Measurements from ENCODE around the gene GALNT17. TPM values are rescaled to one million over a fixed set of nuclear protein-coding genes. Genes with fewer than 3 reads are reported as not detected.

Gene GALNT17
- total RNA-seq, 1 donor: 0.18 TPM

DNA sequence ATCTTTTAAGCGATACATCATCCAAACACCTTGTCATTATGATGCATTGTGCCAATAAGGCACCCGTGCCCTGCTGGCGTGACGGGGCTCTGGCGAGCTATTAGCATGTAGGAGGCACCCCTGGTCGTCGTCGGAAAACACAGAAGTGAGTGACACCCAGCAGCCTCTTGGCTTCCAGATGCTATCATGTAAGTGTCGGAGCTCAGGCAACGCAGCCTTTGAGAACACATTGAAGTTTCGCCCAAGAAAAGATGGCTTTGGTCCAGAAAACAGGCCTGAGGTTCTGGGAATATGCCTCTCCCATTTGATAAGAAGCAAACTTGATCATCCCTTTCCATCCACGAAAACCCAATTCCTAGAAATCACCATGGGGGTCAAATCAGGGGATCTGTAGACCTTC is 555.3 kb downstream of the GALNT17 start:
- no peak for DNase-seq (ENCODE audit: low read depth)
- H3K4me3 ChIP-seq (ENCODE audit: low read depth, low read length): no peak overlapping the region
- TF ChIP-seq, protein P1, sequence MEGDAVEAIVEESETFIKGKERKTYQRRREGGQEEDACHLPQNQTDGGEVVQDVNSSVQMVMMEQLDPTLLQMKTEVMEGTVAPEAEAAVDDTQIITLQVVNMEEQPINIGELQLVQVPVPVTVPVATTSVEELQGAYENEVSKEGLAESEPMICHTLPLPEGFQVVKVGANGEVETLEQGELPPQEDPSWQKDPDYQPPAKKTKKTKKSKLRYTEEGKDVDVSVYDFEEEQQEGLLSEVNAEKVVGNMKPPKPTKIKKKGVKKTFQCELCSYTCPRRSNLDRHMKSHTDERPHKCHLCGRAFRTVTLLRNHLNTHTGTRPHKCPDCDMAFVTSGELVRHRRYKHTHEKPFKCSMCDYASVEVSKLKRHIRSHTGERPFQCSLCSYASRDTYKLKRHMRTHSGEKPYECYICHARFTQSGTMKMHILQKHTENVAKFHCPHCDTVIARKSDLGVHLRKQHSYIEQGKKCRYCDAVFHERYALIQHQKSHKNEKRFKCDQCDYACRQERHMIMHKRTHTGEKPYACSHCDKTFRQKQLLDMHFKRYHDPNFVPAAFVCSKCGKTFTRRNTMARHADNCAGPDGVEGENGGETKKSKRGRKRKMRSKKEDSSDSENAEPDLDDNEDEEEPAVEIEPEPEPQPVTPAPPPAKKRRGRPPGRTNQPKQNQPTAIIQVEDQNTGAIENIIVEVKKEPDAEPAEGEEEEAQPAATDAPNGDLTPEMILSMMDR (IDR thresholded peaks at IDR 0.05; ENCODE audit: insufficient read depth, low read length): no peak

DNA sequence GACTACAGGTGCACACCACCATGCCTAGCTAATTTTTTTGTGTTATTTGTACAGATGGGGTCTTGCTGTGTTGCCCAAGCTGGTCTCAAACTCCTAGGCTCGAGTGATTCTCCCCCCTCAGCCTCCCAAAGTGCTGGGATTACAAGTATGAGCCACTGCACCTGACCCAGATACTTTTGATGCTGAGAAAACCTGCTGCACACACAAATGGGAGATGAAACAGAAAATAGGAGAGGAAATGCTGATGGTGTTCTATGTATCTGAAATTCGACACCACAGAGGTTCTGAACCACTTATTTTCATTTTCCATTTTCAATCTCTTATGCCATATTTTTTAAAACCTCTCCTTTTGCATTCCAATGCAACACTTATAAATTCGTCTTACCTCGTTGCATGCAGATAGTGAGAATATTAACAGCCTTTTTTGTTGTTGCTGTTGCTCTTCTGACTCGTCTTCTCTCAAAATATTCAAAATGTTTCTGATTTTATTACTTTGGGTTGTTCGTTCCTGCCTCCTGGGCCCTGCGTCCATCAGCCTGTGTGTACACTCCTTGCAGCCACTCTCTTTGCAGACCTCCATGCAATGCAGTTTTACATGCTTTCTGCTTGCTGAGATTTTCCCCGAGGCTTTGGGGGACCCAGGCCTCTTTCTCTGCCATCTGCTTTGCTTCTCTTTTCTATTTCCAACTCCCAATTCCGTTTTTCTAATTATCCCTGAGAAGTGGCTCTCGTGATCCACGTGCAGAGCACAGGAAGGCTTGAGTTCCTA is 556.1 kb downstream of the GALNT17 start:
- DNase-seq (ENCODE audit: low read depth): no peak
- TF ChIP-seq, protein P1 (IDR thresholded peaks at IDR 0.05; ENCODE audit: insufficient read depth, low read length): no peak
- H3K4me3 ChIP-seq (ENCODE audit: low read depth, low read length): no peak overlapping the region

DNA sequence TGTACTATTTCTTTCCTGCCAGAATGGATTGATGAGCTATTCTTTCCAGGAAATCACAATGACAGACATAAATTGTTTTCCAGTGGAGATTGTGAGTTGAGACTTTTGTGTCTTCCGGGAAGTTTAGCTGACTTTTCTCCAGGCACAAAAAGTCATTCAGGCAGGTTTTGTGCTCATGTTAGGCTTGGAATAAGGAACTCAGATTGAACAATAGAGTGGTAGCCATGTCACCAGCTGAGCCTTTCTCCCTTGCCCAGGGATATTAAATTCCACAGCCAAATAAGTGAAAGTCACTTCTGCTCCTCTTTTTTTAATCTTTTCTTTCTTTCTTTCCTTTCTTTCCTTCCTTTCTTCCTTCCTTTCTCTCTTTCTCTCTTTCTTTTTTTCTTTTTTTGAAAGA is 559.6 kb downstream of the GALNT17 start:
- no peak for DNase-seq (ENCODE audit: low read depth)
- H3K4me3 ChIP-seq (ENCODE audit: low read depth, low read length): no peak overlapping the region
- TF ChIP-seq, protein P1 (IDR thresholded peaks at IDR 0.05; ENCODE audit: insufficient read depth, low read length): no peak

DNA sequence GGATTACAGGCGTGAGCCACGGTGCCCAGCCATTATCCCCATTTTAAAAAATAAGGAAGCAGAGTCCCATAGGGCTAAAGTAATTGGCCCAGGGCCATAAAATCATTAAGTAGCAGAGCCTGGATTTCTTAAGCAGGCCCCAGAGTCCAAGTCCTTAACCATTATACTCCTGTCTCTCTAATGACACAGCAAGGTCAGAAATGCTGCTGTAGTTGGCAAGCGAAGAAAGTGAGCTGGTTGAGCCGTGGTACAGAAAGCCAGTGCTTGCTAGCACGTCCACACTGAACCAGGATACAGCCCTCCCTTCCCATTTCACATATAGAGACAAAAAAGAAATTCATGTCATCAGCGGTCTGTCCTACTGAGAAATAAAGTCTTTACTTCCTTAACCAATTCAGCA is 562.7 kb downstream of the GALNT17 start:
- H3K4me3 ChIP-seq (ENCODE audit: low read depth, low read length): no peak overlapping the region
- TF ChIP-seq, protein P1 (IDR thresholded peaks at IDR 0.05; ENCODE audit: insufficient read depth, low read length): no peak
- DNase-seq (ENCODE audit: low read depth): no peak

DNA sequence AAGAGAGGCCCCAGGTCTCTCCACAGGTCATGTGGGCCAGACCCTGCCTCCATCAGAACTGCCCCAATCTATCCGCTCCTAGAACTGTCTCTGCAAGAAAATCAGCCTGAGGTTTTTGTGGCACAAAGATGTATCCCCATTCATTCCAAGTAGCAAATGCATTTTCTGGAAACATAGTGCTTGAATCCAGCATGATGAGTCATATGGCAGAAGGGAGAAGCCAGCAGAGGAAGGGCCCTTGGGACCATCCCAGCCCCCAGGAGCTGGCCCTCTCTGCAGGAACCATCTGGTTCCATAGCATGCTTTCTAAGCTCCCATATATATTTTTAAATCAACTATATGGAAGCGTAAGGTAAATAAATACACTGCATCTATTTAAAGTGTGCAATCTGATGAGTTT is 563.2 kb downstream of the GALNT17 start:
- TF ChIP-seq, protein P1 (IDR thresholded peaks at IDR 0.05; ENCODE audit: insufficient read depth, low read length): no peak
- no peak overlapping the region for H3K4me3 ChIP-seq (ENCODE audit: low read depth, low read length)
- no peak for DNase-seq (ENCODE audit: low read depth)

DNA sequence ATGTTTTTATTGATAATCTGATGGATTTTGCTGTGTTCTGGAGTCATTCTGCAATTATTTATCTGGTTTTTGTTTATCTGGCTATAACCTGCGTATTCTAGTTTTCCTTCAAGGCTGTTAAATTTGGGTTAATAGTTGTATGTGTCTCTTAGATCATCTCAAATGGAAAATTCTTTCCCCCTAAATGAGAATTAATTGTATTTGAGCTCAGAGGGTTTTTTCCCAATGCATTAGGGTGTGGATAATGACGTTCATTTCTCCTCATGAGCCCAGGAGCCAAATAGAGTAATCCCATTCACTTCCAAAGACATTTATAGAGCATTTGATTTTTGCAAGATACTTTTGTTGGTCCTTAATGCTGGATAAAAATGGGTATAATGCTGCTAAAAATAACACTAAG is 564.6 kb downstream of the GALNT17 start:
- TF ChIP-seq, protein P1 (IDR thresholded peaks at IDR 0.05; ENCODE audit: insufficient read depth, low read length): no peak
- DNase-seq (ENCODE audit: low read depth): no peak
- no peak overlapping the region for H3K4me3 ChIP-seq (ENCODE audit: low read depth, low read length)

DNA sequence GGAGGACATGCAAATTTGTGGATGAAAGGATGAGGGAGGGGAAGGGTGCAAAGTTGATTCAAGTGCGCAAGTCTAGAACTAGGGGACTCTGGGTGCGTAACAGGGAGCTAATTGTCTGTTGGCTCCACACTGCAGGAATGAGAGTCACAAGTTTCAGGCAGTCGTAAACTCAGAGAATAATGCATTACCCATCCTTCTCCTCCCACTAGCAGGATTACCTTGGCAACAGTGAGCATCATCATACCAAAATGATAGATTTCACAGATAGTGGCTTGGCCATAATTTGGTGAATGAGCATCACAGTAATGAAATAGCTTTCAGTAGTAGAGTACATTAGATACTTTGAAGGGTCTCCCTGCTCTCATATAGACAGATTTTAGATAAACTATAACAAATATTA is 565.5 kb downstream of the GALNT17 start:
- TF ChIP-seq, protein P1 (IDR thresholded peaks at IDR 0.05; ENCODE audit: insufficient read depth, low read length): no peak
- no peak for DNase-seq (ENCODE audit: low read depth)
- H3K4me3 ChIP-seq (ENCODE audit: low read depth, low read length): no peak overlapping the region

All from fibroblast of the aortic adventitia (primary cell).